NCI-H2171 (cell line): ENCODE results near the gene IKZF3.

Experiments used
- DNase-seq: peaks from one replicate; lab custom pipeline; 2025; lab: John Stamatoyannopoulos, UW

The IKZF3 gene

DNA sequence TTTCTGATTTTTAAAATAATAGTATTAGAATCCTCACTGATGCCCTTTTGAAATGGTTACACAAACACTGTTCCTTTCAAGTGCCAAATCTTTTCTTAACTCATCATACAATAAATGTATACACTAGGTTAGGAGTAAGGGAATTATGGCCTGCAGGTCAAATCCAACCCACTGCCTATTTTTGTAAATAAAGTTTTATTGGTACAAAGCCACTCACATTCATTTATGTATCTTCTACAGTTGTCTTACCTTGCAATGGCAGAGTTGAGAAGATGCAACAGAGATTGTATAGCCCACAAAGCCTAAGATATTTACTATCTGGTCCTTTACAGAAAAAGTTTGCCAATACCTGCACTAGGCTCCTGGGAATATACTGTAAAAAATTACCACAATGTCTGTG is 47.8 kb downstream of the IKZF3 start:
- no peak for DNase-seq

GRCh38 chr17:39814497-39814896 is 49.6 kb downstream of the IKZF3 start:
- DNase-seq, result no peak

DNA sequence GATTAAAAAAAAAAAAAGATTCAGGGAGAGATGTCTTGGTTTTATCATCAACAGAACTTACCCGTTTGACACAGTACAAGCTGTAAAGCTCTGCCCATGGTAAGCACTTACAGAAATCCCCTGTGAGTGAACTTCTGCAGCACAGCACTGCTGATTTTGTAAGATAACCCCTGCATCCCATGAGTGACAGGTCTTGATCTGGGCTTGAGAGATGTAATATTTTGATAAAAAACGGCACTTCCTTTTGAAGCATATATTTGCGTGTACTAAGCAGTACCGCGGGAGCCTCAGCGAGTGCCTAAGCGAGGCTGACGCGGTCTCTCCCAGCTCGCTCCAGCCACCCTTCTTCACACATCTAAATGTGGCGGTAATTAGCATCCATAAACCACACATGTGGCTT is 50.5 kb downstream of the IKZF3 start:
- DNase-seq, result no peak

DNA sequence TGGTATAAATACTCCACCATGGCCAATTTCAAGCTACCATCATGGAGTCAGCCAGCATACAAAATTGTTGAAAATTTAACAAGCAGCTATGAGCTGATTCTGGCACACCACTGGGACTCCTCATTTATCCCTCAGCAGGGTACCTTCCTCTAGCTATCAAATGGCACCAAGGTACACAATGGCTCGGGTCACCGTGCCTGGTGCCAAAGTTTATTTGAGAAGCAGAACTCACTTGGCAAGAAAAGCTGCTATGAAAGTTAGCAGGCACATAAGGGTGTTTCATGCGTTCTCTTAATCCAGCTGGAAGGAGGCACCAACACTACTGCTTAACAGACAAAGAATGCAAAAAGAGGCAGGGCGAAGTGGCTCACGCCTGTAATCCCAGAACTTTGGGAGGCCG is 51.6 kb downstream of the IKZF3 start:
- DNase-seq, result no peak

DNA sequence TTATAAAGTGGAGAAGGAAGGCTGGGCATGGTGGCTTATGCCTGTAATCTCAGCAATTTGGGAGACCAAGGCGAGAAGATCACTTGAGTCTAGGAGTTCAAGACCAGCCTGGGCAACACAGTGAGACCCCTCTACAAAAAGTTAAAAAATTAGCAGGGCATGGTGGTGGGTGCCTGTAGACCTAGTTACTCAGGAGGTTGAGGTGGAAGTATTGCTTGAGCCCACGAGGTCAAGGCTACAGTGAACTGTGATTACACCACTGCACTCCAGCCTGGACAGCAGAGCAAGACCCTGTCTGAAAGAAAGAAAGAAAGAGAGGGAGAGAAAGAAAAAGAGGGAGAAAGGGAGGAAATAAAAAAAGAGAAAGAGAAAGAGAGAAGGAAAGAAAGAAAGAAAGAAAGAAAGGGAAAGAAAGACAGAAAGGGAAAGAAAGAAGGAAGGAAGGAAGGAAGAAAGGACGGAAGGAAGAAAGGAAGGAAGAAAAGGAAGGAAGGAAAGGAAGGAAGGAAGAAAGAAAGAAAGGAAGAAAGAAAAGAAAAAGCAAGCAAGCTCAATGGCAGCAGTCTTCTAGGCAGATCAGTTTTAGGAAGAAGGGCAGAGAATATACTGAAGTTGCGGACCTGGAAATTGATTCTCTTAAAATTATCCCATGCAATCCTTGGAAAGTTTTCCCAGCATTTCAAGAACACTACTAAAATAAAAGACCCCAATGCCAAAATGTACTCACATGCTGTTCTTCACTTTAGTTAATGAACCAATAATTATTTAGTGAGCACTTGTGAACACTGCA is 53.0 kb downstream of the IKZF3 start:
- no peak for DNase-seq

DNA sequence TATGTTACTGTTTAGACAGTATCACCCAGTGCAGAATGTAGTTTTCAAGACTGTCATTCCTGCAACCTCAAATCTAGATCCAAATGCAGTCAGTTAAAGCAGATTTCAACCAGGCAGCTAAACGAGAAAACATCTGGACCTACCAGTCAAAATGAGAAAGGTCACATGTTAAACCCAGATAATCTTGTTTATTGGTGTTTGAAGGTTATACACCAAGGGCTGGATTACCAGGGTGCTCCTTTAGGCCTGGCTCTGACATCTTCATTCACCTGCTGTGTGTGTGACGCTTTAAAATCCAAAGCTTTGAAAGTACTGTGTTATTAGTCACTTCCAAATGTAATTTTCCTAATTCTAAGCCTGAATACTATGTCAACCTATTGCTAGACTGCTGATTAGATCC is 54.9 kb downstream of the IKZF3 start:
- DNase-seq, result no peak

DNA sequence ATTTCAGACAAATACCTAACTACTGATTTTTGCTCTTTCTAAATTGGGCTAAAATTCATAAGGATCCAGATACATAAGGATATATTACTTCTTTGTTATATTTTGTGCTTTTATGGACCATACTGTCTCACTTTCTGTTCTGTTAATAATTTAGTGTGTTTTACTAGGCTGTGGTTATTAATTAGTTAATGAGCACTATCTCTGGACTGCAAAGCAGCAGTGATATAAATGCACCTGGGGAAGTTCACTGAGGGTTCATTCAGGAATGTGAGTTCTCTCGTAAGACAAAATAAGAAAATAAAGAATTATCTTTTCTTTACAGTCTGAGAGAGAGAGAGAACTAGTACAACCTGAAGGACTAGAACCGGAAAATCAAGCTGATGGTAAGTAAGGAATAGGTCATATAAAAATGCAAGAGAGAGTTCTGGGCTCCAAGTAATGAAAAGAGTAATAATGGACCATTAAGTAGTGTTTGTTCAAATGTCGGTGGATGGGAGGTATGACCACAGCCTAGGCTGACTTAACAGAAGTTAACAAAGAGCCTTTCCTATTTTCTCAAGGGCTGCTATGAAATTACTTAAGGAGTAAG is 55.6 kb downstream of the IKZF3 start:
- no peak for DNase-seq

GRCh38 chr17:39804839-39805238 is 59.3 kb downstream of the IKZF3 start:
- no peak for DNase-seq

- DNase-seq, result no peak
Observed at GRCh38 chr17:39801055-39801454, 63.1 kb downstream of the IKZF3 start.

- DNase-seq, result no peak
Observed at GRCh38 chr17:39800540-39800939, 63.6 kb downstream of the IKZF3 start.

DNA sequence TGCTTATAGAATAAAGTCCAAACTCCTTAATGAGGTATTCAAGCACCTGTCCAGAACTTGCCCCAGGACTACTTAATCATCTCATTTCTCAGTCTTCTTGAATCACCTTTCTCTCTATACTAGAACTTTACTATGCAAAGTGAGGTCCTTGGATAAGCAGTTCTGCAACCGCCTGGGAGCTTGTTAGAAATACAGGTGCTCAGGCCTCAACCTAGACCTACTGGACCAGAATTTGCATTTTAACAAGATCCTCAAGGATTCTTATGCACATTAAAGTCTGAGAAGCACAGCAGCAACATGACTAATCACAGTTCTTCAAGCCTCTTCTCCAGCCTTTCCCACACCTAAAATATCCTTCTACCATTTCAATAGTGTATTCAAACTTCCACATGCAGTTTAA is 64.7 kb downstream of the IKZF3 start:
- DNase-seq, result no peak

GRCh38 chr17:39794249-39794970 is 69.7 kb downstream of the IKZF3 start:
- DNase-seq, result no peak

DNA sequence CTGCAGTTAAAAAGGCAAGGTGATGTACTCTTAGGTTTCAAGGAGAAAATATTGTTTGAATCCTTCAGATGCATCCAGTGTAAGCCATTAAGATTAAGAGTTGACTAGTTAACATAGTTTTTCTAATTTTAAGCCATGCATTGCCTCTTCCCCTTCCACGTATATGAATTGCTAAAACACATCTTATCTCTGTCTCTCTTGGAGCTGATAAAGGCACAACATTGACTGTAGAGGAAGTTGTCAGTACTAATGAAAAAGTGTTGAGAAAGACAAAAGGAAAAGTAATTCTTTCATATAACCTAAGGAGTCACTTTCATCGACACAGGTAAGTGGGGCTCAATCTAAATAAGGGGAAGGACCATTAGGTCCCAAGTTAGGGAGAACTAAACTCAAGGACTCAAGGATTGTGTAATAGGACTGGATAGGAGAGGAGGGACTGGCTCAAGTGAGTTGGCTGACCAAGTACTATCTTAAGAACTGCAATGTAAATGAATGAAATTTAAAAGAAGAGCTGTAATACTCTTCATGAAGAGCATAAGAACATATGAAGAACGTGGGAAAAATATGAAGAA is 70.7 kb downstream of the IKZF3 start:
- no peak for DNase-seq

- DNase-seq, result no peak
Observed at GRCh38 chr17:39792526-39793221, 71.4 kb downstream of the IKZF3 start.

DNA sequence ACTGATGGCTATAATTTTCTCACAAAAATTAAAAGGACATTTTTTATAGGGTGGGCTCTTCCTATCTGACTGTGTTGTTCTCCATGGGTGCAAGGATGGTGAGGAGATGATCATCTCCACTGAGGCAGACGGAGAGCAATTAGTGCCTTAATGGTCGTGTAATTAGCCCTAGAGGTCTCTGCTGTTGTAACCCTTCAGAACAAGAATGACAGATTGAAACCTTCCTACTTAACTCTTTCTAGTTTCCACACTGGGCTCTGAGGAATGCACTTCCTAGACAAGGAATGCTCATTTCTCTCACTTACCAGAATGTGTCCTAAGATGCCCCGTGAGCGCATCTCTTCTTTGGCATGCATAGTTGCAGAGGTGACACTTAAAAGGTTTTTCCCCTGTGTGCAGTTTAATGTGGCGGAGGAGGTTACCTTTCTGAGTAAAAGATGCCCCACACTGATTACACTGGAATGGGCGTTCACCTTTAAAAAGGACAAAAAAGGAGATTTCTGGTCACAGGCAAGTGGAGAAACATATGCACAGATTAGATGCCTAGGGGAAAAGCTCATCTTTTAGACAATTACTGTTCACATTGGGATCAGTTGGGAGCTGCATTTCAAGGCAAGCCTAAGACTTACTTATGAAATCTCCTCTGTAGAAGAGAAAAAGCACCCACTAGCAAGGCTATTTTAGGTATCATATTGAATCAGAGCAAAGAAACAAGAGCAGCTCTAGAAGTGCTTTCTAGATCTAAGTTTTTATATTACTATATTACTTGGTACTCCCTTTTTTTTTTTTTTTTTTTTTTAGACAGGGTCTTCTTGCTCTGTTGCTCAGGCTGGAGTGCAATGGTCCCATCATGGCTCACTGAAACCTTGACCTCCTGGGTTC is 72.8 kb downstream of the IKZF3 start:
- no peak for DNase-seq

GRCh38 chr17:39787743-39788484 is 76.2 kb downstream of the IKZF3 start:
- DNase-seq, result no peak

- peak; percentile 24 for DNase-seq
Observed at GRCh38 chr17:39787041-39787440, 77.1 kb downstream of the IKZF3 start.

DNA sequence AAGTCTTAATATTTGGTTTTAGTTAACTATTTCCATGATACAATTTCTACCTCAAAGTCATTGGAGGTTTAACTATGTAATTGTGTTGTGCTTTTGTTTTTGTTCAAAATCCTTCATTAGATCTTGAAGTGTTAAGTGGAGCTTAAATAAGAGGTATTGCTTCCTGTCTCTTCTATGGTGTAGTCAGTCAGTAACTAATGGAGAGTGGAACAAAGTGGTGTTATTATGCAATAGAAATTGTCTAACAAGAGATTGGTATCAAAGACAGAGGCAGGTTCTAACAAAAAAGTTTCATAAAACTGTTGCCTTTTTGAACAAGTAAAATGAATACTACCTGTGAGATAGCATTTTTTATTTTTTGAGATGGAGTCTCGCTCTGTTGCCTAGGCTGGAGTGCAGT is 81.1 kb downstream of the IKZF3 start:
- no peak for DNase-seq

DNA sequence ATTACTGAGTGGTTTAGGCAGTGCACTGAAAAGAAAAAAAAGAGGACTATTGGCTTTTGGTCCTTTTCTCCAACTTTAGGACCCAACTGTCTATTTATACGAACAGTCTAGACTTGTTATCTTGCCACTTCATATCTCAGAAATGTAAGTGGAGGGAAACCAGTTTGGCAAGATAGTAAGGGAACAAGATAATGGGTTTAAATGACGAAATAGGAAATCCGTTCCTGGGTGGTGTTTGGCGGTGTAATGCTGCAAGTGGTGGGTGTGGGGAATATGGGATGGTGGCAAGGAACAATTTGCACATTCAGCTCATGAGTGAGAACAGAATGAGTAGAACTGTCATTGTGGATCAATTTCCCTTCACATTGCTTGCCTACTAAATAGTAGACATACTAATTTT is 81.6 kb downstream of the IKZF3 start:
- DNase-seq, result no peak

DNA sequence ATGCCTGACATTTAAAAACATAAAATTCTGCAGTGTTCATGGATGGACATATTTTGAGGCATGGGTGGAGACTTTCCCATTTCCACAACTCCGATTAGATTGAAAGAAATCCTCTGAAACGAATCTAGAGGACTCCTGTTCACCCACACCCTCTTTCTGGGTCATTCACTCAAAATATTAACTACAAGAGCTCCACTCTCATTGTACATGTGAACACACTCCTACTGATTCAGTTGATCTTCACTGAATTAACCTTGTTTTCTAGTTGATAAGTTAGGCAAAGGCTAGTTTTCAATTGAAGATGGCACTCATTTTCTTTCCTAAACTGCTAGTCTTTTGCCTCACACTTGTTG is 82.3 kb downstream of the IKZF3 start:
- DNase-seq, result no peak
